CD4-positive, CD25-positive, alpha-beta regulatory T cell (primary cell): ENCODE results near the gene DECR2. TPM values are rescaled to one million over a fixed set of nuclear protein-coding genes. Genes with fewer than 3 reads are reported as not detected.
A peak's percentile ranks its signal among the peaks of the same experiment; 100 is the strongest.
"Not testable (repeated sequence)": the region's sequence is repeated elsewhere in the genome, so short reads cannot be mapped to it uniquely, and the experiment has no call there.

Experiments
- ATAC-seq, 2 donors: fragments of 150-1000 bp; cut with Tn5 transposase; one replicate each; pipeline ENCODE4 v1.10.0; 2021; ENCODE audit warnings: low read depth in 2 of 2, moderate number of reproducible peaks in 2 of 2, moderate library complexity in 1 of 2
- DNase-seq, 3 donors: peaks; one replicate each; pipeline versions ENCODE4 v3.0.0 to v3.0.0-alpha.2; 2012 to 2022; ENCODE audit warnings: mixed read lengths in 1 of 3
- H3K27ac ChIP-seq: one replicate; pipeline ENCODE4 v1.7.0; 2013; ENCODE audit warnings: mild to moderate bottlenecking, low read length; ENCODE audit not compliant: insufficient read depth, poor library complexity, severe bottlenecking
- H3K27me3 ChIP-seq: one replicate; pipeline ENCODE4 v1.7.0; 2013; ENCODE audit warnings: low read length; ENCODE audit not compliant: control insufficient read depth, insufficient read depth
- H3K36me3 ChIP-seq: one replicate; pipeline ENCODE4 v1.7.0; 2013; ENCODE audit warnings: mild to moderate bottlenecking, low read length, moderate library complexity; ENCODE audit not compliant: control insufficient read depth, insufficient read depth
- H3K4me1 ChIP-seq: 2 replicates; pipeline ENCODE4 v1.7.0; 2013; ENCODE audit warnings: mild to moderate bottlenecking, low read length; ENCODE audit not compliant: insufficient read depth, control insufficient read depth, poor library complexity, severe bottlenecking
- H3K4me3 ChIP-seq: one replicate; pipeline ENCODE4 v1.7.0; 2013; ENCODE audit warnings: low read depth, mild to moderate bottlenecking, low read length, moderate library complexity
- H3K9me3 ChIP-seq, 2 experiments: 1 replicate in 1 of 2; 2 replicates in 1 of 2; pipeline ENCODE4 v1.7.0; 2013; ENCODE audit warnings: low read length in 2 of 2, mild to moderate bottlenecking in 1 of 2, moderate library complexity in 1 of 2; ENCODE audit not compliant: control insufficient read depth in 2 of 2
- H3K27ac Mint-ChIP-seq, 3 donors: one replicate each; pipeline ENCODE4 v1.8.0; 2020 to 2022; ENCODE audit warnings: mild to moderate bottlenecking in 3 of 3, mixed read lengths in 3 of 3, moderate library complexity in 2 of 3
- H3K27me3 Mint-ChIP-seq: one replicate; pipeline ENCODE4 v1.8.0; 2022; ENCODE audit warnings: mild to moderate bottlenecking, mixed read lengths
- H3K36me3 Mint-ChIP-seq: one replicate; pipeline ENCODE4 v1.8.0; 2020; ENCODE audit warnings: mixed read lengths
- H3K4me1 Mint-ChIP-seq, 4 donors: one replicate each; pipeline ENCODE4 v1.8.0; 2020 to 2022; ENCODE audit warnings: mixed read lengths in 4 of 4, mild to moderate bottlenecking in 1 of 4
- H3K4me3 Mint-ChIP-seq, 4 donors: one replicate each; pipeline ENCODE4 v1.8.0; 2020 to 2022; ENCODE audit warnings: mild to moderate bottlenecking in 4 of 4, mixed read lengths in 4 of 4, moderate library complexity in 3 of 4
- H3K9me3 Mint-ChIP-seq, 7 donors: one replicate each; pipeline ENCODE4 v1.8.0; 2020 to 2022; ENCODE audit warnings: mixed read lengths in 7 of 7, mild to moderate bottlenecking in 3 of 7, moderate library complexity in 2 of 7
- polyA plus RNA-seq, 4 donors: library from polyadenylated mRNA; unstranded; fragments of 300-500 nt; fragmentation: Illumina TruSeq; gene quantifications; one replicate each; pipeline ENCODE4 v1.2.3, GENCODE V29; 2021
- total RNA-seq: library from RNA; stranded (reverse); gene quantifications from one replicate; pipeline ENCODE4 v1.2.3, GENCODE V29; 2022

The DECR2 gene
- total and polyA plus RNA-seq, 5 donors from 2014 or later, result 2.2 to 4.8 (median 2.8) TPM

DNA sequence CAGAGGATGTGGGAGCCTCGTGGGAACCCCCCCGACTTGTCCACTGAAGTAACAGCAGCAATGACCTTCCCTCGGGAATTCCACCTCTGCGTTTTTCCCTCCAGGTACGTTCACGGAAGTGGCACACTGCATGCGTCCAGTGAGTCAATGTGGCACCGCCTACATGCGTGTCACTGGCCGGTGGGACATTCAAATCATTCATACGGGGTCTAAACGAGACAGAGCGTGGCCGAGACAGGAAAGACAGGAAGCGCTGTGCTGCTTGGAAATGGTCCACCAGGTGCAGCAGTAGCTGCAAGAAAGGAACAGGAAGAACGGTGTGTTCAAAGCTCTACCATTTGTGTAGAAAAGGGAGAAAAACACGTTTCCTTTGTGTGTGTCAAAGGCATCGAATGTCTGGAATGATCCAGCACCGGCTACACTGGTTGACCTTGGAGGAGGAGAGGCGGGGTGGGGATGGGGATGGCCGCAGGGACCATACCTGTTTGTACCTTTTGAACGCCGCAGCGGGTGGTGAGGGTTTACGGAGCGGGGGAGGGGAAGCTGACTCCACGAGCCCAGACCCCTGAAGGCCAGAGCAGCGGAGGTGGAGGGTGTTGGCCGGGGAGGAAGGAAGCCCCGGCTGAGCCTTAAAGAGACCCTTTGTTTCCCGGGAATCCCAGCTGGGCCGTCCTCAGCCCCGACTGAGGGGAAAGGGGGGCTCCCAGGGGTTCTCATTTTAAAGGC, 18.2 kb upstream of the DECR2 start:
- H3K4me3 ChIP-seq, result peak overlapping the region; percentile 67
- Mint-ChIP-seq H3K4me3 (peak overlapping the region; percentile 91 to 97 (median 95)), H3K36me3 (no peaks in the 10 kb centered on the region), H3K4me1 (peaks cover 5 to 28% (median 5%) of the 10 kb centered on the region in 4 donors), H3K9me3 (no peaks in the 10 kb centered on the region), H3K27me3 (no peaks in the 10 kb centered on the region), H3K27ac (peak overlapping the region; percentile 74 to 95 (median 84))
- H3K36me3 ChIP-seq, result no peaks in the 10 kb centered on the region
- no peak overlapping the region for H3K27ac ChIP-seq
- no peaks in the 10 kb centered on the region for H3K9me3 ChIP-seq
- H3K27me3 ChIP-seq, result no peaks in the 10 kb centered on the region
- peaks cover 38% of the 10 kb centered on the region for H3K4me1 ChIP-seq
- ATAC-seq (peak in 1 of 2 donors; percentile 26), DNase-seq (peak; percentile 28 to 42 (median 33))

DNA sequence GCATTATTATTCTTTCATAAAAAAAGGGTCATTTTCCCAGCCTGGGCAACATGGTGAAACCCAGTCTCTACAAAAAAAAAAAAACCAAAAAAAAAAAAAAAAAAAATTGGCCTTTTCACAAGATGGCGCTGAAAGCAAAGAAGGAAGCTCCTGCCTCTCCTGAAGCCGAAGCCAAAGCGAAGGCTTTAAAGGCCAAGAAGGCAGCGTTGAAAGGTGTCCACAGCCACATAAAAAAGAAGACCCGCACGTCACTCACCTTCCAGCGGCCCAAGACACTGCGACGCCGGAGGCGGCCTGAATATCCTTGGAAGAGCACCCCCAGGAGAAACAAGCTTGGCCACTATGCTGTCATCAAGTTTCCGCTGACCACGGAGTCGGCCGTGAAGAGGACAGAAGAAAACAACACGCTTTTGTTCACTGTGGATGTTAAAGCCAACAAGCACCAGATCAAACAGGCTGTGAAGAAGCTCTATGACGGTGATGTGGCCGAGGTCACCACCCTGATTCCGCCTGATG, 15.0 kb upstream of the DECR2 start:
- ATAC-seq, result no peak
- Mint-ChIP-seq H3K4me1 (peaks cover 5 to 19% (median 9%) of the 10 kb centered on the region in 4 donors), H3K36me3 (no peaks in the 10 kb centered on the region), H3K27me3 (peaks cover 5% of the 10 kb centered on the region), H3K9me3 (no peaks in the 10 kb centered on the region), H3K4me3 (peak overlapping the region in 1 of 4 donors; percentile 33), H3K27ac (no peak overlapping the region)
- Histone ChIP-seq H3K4me3 (no peak overlapping the region), H3K4me1 (peaks cover 19% of the 10 kb centered on the region), H3K27ac (no peak overlapping the region), H3K36me3 (no peaks in the 10 kb centered on the region), H3K27me3 (no peaks in the 10 kb centered on the region), H3K9me3 (no peaks in the 10 kb centered on the region)
- no peak for DNase-seq

DNA sequence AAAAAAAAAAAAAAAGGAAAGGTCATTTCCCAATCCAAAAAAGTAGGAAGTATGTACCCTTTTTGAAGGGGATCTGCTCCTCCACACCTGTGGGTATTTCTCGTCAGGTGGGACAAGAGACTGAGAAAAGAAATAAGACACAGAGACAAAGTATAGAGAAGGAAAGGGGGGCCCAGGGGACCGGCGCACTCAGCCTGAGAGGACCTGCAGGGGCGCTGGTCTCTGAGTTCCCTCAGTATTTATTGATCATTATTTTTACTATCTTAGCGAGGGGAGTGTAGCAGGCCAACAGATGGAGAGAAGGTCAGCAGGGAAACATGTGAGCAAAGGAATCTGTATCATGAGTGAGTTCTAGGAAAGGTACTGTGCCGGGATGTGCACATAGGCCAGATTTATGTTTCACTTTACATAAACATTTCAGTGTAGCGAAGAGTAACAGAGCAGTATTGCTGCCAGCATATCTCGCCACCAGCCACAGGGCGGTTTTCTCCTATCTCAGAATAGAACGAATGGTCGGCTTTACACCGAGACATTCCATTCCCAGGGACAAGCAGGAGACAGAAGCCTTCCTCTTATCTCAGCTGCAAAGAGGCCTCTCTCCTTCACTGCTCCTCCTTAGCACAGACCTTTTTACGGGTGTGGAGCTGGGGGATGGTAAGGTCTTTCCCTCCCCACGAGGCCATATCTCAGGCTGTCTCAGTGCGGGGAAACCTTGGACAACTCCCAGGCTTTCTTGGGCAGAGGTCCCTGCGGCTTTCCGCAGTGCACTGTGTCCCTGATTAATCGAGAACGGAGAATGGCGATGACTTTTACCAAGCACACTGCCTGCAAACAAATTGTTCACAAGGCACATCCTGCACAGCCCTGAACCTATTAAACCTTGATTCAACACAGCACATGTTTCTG, 13.7 kb upstream of the DECR2 start:
- not testable (repeated sequence) for H3K4me3 ChIP-seq, H3K27me3 Mint-ChIP-seq, ATAC-seq, H3K9me3 ChIP-seq, H3K36me3 Mint-ChIP-seq, H3K36me3 ChIP-seq, DNase-seq, H3K9me3 Mint-ChIP-seq, H3K27ac ChIP-seq, H3K4me1 ChIP-seq, H3K27me3 ChIP-seq
- Mint-ChIP-seq H3K4me1 (peaks cover 5 to 15% (median 8%) of the 10 kb centered on the region in 4 donors), H3K27ac (peak overlapping the region in 1 of 3 donors; percentile 1), H3K4me3 (peak overlapping the region in 1 of 4 donors; percentile 71)

DNA sequence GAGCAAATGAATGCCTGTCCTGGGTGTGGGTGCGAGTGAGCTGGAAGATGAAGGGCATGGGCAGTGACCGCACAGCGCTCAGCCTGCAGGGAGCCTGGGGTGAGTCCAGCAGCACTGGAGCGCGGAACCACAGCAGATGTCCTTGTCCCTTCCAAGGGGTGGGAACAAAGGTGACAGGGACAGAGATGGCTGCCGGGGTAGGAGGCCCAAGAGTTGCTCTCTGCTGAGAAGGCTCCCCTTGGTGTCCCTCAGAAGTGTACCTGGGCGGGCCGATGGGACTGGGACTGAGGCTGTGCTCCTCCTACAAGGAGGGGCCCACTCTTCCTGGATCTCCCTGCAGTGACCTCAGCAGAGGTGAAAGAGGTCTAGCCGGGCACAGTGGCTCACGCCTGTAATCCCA, 12.3 kb upstream of the DECR2 start:
- Histone ChIP-seq H3K4me3 (no peak overlapping the region), H3K27me3 (no peaks in the 10 kb centered on the region), H3K4me1 (no peaks in the 10 kb centered on the region), H3K27ac (no peak overlapping the region), H3K36me3 (no peaks in the 10 kb centered on the region), H3K9me3 (no peaks in the 10 kb centered on the region)
- DNase-seq (no peak), ATAC-seq (no peak)
- peaks cover 0 to 10% (median 2%) of the 10 kb centered on the region in 4 donors for H3K4me1 Mint-ChIP-seq
- H3K27ac Mint-ChIP-seq, result no peak overlapping the region
- no peak overlapping the region for H3K4me3 Mint-ChIP-seq
- no peaks in the 10 kb centered on the region for H3K9me3 Mint-ChIP-seq
- peaks cover 5% of the 10 kb centered on the region for H3K27me3 Mint-ChIP-seq
- no peaks in the 10 kb centered on the region for H3K36me3 Mint-ChIP-seq

DNA sequence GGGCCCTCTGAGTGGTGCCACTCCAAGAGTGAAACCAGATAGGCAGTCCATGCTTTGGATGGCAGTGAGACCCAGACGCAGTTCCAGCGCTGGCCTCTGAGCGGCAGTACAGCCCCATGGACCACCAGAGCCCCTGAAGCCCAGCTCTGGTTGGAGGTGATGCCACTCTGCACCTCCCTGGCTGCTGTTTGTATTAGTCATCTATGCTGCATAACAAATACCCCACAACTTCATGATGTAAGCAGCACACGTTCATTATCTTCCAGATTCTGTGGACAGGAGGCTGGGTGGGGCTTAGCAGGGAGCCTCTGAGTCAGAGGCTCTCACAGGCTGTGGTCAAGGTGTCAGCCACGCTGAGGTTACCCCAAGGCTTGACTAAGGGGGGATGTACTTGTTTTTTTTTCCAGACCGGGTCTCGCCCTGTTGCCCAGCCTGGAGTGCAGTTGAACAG, 9.8 kb upstream of the DECR2 start:
- Mint-ChIP-seq H3K36me3 (no peaks in the 10 kb centered on the region), H3K4me1 (peaks cover 4 to 17% (median 12%) of the 10 kb centered on the region in 4 donors), H3K4me3 (peak overlapping the region in 1 of 4 donors; percentile 76), H3K27me3 (peaks cover 19% of the 10 kb centered on the region), H3K9me3 (peaks cover 0 to 6% (median 0%) of the 10 kb centered on the region in 7 donors), H3K27ac (no peak overlapping the region)
- no peaks in the 10 kb centered on the region for H3K36me3 ChIP-seq
- no peaks in the 10 kb centered on the region for H3K9me3 ChIP-seq
- H3K4me1 ChIP-seq, result peaks cover 5% of the 10 kb centered on the region
- H3K27me3 ChIP-seq, result no peaks in the 10 kb centered on the region
- DNase-seq (peak; percentile 49 to 72 (median 61)), ATAC-seq (peak; percentile 82 to 85)
- H3K4me3 ChIP-seq, result no peak overlapping the region
- H3K27ac ChIP-seq, result no peak overlapping the region

DNA sequence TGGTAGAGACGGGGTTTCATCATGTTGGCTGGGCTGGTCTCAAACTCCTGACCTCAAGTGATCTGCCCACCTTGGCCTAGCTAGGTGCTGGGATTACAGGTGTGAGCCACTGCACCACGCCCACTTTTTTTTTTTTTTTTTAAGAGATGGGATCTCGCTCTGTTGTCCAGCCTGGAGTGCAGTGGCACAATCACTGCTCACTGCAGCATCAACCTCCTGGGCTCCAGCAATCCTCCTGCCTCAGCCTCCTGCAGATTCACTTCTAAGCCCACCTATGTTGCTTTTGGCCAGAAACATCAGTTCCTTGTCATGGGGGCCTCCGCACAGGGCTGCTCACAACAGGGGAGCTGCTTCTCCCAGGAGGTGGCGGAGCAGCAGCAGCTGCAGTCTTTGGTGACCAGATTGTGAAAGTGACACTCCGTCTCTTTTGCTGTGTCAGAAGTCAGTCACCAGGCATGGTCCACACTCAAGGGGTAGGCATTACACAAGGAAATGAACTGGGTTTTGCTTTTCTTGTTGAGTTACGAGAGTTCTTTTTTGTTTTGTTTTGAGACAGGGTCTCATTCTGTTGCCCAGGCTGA, 9.1 kb upstream of the DECR2 start:
- Mint-ChIP-seq H3K4me1 (peaks cover 4 to 17% (median 12%) of the 10 kb centered on the region in 4 donors), H3K9me3 (peaks cover 0 to 6% (median 0%) of the 10 kb centered on the region in 7 donors), H3K27me3 (peaks cover 19% of the 10 kb centered on the region), H3K36me3 (no peaks in the 10 kb centered on the region), H3K27ac (peak overlapping the region in 1 of 3 donors; percentile 5), H3K4me3 (peak overlapping the region in 1 of 4 donors; percentile 54)
- no peak overlapping the region for H3K4me3 ChIP-seq
- DNase-seq (no peak), ATAC-seq (no peak)
- H3K9me3 ChIP-seq, result no peaks in the 10 kb centered on the region
- H3K4me1 ChIP-seq, result peaks cover 5% of the 10 kb centered on the region
- H3K36me3 ChIP-seq, result no peaks in the 10 kb centered on the region
- H3K27ac ChIP-seq, result no peak overlapping the region
- H3K27me3 ChIP-seq, result no peaks in the 10 kb centered on the region

DNA sequence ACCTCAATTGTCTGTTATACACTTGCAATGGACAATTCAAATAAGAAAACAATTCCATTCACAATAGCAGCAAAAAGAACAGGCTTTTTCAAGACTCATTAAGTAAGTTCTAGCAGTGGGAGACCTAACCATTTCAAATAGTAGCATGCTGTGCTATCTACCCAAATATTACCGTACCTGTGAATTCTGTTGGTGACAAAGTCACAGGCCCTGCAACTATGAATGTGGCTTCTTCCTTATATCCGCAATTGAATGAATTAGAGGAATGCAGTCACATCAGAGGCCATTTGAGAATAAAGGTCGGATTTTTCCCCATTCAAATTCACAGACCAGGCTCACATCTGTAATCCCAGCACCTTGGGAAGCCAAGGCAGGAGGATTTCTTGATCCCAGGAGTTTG, 5.5 kb upstream of the DECR2 start:
- Histone ChIP-seq H3K9me3 (no peaks in the 10 kb centered on the region), H3K4me3 (no peak overlapping the region), H3K4me1 (peaks cover 14% of the 10 kb centered on the region), H3K27ac (no peak overlapping the region), H3K27me3 (no peaks in the 10 kb centered on the region), H3K36me3 (no peaks in the 10 kb centered on the region)
- no peak for DNase-seq
- ATAC-seq, result no peak
- peaks cover 14% of the 10 kb centered on the region for H3K27me3 Mint-ChIP-seq
- H3K4me1 Mint-ChIP-seq, result peaks cover 4 to 33% (median 15%) of the 10 kb centered on the region in 4 donors
- no peaks in the 10 kb centered on the region for H3K36me3 Mint-ChIP-seq
- H3K4me3 Mint-ChIP-seq, result peak overlapping the region; percentile 79 to 91 (median 88)
- peaks cover 0 to 6% (median 0%) of the 10 kb centered on the region in 7 donors for H3K9me3 Mint-ChIP-seq
- peak overlapping the region; percentile 15 to 85 (median 67) for H3K27ac Mint-ChIP-seq
